GM19328 (cell line): ENCODE results near the gene RARS2.

Experiments
- ATAC-seq: cut with Tn5 transposase; IDR thresholded peaks from one replicate; pipeline ENCODE4 v1.9.1; 2021; ENCODE audit warnings: mild to moderate bottlenecking, moderate library complexity; ENCODE audit not compliant: unreplicated experiment

Gene RARS2

GRCh38 chr6:87574237-87574804 lies 15.5 kb downstream of the RARS2 start:
- ATAC-seq: no peak

GRCh38 chr6:87573307-87574024 lies 16.3 kb downstream of the RARS2 start:
- no peak for ATAC-seq

DNA sequence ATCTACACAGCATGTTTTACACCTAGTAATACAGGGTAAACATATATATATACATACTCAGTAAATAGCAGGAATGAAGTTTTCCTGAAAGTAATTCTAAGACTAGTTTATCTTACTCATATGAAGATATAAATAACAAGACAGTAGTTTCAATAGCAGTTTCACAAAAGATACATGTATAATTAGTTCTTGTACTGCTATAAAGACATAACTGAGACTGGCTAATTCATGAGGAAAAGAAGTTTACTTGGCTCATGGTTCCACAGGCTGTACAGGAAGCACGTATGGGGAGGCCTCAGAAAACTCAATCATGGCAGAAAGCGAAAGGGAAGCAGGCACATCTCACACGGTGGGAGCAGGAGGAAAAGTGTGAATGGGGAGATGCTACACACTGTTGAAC lies 16.9 kb downstream of the RARS2 start:
- ATAC-seq: no peak

- ATAC-seq: no peak
Observed at GRCh38 chr6:87572021-87572420, 17.8 kb downstream of the RARS2 start.

- no peak for ATAC-seq
Observed at GRCh38 chr6:87561017-87561416, 28.8 kb downstream of the RARS2 start.

DNA sequence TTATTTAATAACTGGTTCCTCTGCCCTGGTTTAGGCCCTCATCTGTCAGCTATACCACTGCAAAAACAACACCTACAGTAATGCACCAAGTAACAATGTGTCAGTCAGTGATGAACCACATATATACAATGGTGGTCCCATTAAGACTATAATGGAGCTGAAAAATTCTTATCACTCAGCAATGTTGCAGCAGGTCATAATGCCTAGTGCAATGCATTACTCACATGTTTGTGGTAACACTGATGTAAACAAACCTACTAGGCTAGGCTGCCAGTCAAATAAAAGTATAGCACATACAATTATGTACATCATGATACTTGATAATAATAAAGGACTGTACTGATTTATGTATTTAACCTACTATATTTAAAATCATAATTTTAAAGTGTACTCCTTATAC lies 31.3 kb downstream of the RARS2 start:
- ATAC-seq: no peak

DNA sequence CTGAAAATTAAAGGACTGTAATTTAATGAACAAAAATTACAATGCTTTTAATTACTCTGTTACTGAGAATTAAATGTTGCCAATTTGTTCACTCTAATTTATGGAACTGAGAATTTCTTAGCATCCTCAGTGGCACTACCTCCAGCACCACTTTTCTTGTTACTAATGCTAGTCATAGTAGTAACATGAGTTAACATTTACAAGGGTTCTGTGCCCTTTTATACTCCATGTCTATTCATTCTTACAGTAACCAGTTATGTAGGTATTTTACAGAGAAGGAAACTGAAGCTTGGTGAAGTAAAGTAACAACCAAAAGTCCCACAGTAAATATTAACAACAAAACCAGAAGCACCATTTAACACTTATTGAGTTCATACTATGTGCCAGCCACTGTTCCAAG lies 34.3 kb downstream of the RARS2 start:
- ATAC-seq: no peak

DNA sequence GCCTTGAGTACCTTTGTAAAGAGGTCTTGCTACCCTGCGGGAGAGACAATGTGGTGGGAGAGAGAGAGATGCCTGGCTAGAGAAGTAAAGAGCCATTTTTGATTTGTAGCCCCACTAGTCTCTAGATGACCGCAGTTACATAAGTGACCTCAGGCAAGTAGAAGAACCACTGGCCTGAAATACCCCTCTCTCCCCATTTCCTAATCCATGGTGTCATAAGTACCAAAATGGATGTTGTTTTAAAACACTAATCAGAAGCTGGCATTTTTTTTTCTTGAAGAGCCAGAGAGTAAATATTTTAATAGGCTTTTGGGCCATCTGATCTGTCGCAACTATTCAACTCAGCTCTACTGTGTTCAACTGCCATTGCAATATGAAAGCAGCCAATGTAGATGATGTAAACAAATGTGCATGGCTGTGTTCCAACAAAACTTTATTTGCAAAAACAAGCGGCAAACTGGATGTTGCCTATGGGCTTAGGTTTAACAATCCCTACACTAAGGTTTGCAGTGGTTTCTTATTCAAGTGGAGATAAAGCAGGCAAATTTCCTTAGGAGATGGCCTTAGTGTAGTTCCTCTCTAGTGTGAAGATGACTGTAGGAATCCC lies 36.5 kb downstream of the RARS2 start:
- no peak for ATAC-seq

DNA sequence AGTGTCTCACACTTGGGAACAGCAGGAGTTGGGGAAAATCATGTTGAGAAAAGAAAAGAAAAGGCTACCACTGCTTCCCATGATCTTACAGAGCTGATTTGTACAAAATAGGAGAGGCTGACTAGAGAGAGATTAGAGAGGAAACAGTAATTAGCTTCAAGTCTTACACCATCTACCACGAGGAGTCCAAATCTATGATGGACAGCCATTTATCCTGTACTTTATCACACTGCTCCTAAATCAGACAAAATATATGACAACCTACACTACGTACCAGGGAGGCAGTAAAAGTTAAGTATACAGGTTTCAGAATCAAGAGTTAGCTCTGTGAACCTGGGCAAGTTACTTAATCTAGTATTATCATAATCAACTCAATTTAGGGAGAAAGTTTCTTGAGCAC lies 38.0 kb downstream of the RARS2 start:
- ATAC-seq: no peak

GRCh38 chr6:87544474-87544735 lies 45.4 kb downstream of the RARS2 start:
- ATAC-seq: no peak

DNA sequence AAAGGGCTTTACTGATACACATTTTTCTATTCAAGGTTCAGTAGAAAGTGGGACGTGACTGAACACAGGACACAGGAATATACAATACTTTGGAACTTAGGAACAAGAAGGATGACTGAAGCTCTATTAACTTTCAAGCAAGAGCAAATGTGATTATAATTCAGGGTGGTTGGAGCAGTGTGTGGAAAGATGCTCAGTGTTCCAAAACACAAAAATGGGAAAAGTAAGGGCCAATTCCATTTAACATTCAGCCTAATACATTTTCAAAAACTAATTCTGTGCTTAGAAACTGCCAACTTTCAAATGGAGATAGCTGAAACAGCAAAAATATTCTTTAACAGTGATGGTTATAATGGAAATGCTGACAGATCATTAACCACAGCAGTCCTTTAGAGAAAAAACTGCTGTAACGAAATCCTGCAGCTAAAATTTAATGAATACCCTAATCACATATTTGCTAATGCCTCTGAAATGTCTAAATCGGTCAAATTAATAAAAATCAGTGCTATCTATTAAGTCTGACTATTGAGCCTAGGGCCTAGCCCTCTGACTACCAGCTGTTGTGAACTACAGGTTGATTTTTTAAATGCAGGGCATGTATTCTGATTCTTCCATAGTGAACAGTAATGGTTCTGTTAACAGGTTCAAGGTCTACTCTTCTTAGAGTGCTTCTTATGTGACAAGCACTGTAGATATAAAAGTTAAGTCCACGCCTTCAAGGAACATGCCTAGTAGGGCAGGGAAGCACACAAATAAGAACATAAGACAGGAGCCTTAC lies 45.9 kb downstream of the RARS2 start:
- ATAC-seq: no peak

DNA sequence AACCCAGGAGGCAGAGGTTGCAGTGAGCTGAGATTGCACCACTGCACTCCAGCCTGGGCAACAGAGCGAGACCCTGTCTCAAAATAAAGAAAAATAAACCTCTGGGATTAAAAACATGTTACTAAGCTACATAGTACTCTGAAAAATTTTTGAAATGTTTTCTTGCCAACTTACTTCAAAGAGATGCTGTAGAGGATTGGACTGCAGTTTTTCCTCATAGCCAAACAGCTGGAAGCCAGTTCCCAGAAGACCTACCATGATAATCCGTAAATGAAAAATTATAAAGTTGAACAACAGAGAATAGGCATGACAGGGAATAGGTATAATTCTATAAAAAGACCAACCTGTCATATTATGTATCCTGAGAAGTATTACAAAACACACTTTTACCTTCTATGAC lies 48.0 kb downstream of the RARS2 start:
- no peak for ATAC-seq

DNA sequence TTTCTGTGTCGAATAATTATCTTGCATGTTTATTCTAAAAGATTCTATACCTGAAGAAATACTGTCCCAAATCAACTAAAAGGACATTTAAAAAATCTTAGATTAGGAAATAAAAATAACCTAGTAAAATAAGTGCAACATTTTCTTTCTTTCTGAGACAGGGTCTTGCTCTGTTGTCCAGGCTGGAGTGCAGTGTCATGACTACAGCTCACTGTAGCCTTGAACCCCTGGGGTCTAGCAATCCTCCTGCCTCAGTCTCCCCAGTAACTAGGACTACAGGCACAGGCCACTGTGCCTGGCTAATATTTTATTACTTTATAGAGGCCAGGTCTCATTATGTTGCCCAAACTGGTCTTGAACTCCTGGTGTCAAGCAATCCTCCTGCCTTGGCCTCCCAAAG lies 48.7 kb downstream of the RARS2 start:
- ATAC-seq: no peak

- ATAC-seq: no peak
Observed at GRCh38 chr6:87540539-87540938, 49.2 kb downstream of the RARS2 start.

DNA sequence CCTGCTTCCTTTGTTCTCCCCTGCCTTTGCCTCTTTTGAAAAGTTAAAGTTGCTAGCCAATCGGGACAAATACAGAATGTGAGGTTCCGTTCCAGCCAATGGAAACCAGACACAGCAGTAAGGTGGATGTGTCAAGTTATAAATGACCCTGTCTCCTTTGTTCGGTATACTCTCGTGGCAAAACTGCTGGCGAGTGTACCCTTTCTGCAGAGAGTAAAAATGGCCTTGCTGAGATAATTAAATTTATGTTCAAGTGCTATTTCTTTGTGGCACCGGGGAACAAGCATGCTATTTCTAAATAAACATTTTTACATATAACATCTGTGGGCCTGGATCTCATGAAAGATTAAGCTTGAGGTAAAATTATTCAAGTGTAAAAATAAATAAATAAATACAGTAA lies 50.2 kb downstream of the RARS2 start:
- ATAC-seq: no peak

DNA sequence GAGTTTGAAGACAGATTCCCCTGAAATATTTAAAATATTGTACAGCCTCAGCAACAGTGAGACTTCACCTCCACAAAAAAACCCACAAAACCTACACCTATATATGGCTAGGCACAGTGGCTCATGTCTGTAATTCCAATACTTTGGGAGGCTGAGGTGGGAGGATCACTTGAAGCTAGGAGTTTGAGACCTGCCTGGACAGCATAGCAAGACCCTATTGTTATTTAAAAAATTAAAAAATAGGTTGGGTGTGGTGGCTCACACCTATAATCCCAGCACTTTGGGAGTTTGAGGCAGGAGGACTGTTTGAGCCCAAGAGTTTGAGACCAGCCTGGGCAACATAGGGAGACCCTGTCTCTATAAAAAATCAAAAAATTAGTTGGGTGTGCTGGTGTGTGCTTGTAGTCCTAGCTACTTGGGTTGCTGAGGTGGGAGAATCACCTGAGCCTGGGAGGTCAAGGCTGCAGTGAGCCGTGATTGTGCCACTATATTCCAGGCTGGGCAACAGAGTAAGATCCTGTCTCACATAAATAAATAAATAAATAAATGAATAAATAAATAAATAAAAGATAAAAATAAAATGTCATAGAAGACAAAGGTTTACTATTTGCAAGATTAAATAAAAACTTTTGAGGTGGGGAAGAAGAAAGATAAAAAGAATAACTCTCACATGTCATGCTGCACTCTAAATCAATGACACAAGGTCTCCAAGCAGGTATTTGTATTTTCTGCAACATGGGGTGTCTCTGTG lies 51.1 kb downstream of the RARS2 start:
- ATAC-seq: no peak

DNA sequence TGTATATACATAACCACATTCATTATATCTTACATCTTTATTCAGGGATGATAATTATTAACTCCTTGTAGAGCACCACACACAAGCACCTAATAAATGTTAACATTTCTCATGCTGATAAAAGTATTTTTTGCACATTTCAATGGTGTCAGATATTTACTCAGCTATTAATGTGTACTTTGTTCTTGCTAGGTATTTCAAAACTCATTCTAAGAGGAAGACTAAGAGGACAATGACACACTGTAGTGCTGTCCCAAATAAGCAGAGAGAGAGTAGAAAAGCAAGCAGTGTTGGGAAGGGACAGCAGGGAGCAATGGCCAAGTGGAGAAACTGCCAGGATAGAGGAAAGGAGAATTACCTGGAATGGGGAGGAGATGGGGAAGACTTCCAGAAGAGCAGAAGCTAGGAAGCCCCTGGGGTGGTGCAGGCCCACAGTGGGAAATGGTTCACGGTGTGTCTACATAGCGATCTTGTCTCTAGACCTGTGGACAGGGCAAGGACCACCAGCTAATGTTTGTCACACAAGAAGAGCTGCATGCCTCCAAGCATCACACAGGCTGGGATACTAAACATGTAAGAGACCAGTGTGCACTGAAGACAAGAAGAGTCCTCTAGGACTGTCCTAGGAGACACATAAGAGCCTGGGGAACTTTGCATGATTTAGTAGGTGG lies 55.3 kb downstream of the RARS2 start:
- no peak for ATAC-seq

DNA sequence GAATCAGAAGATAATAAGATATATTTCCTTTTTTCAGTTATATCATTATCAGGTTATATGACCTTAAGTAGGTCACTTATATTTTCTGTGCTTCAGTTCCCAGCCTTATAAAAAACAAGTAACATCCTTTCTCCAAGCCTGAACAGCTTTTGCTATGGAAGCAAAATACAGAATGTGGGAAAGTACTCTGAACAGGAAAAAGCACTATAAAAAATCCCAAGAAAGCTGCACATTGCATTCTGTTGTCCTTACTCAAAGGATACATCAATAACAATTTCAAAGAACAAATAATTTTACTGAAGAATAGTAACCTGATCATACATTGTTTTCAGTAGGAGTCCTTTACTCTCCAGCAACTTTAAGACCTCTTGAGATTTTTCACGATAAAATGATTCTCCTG lies 60.6 kb downstream of the RARS2 start:
- ATAC-seq: no peak

GRCh38 chr6:87522686-87523085 lies 67.1 kb downstream of the RARS2 start:
- no peak for ATAC-seq

- ATAC-seq: no peak
Observed at GRCh38 chr6:87518453-87518852, 71.3 kb downstream of the RARS2 start.

GRCh38 chr6:87514831-87515230 lies 75.0 kb downstream of the RARS2 start:
- no peak for ATAC-seq
